ENCODE results near the gene KHK.
"Not testable (repeated sequence)": the region's sequence is repeated elsewhere in the genome, so short reads cannot be mapped to it uniquely, and the experiment has no call there.

The KHK gene

GRCh38 chr2:27060323-27060722, 26.2 kb upstream of the KHK start:
- DNase-seq (ENCODE audit: low read depth) = no peak

- no peak for DNase-seq (ENCODE audit: low read depth)
These were observed 21.4 kb upstream of the KHK start for GRCh38 chr2:27065128-27065527.

- DNase-seq (ENCODE audit: low read depth) = no peak
These were observed 19.2 kb upstream of the KHK start for GRCh38 chr2:27067385-27067784.

GRCh38 chr2:27069436-27069835, 17.1 kb upstream of the KHK start:
- DNase-seq (ENCODE audit: low read depth) = no peak

- no peak for DNase-seq (ENCODE audit: low read depth)
These were observed 16.5 kb upstream of the KHK start for GRCh38 chr2:27069961-27070618.

DNA sequence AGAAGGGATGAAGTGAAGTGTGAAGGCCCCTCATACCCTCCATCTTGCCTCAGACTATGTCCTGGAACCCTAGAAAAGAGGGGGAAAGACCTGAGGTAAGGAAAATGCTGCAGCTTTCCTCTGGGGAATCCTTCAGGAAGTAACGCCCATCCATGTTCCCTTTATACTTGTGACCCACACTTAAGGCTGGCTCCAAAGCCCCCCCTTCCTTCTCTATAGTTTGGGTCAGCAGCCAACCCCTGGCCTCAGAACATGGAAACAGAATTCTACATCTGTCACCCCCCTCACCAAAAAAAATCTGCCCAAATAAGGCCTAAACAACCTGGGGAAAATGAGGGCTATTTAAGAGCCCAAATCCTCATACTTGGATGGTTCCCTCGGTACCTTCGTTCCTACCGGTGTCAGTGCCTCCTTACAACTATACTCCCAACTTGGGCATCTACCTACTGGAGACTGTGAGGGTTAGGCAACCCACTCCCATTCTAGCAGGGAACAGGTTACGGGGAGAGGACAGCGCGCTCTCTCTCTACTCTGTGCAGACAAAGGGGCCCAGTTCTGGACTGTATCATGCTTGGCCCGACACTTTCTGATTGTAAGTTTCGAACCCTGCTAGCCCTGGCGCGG, 15.8 kb upstream of the KHK start:
- DNase-seq (ENCODE audit: low read depth) = no peak

- peak; percentile 81 for DNase-seq (ENCODE audit: low read depth)
These were observed 15.1 kb upstream of the KHK start, which contains the start of gene OST4 for GRCh38 chr2:27071277-27071989. OST4 (minus strand) TSS chr2:27071654.

GRCh38 chr2:27071990-27072830, 14.4 kb upstream of the KHK start:
- DNase-seq (ENCODE audit: low read depth) = no peak

GRCh38 chr2:27072920-27073319, 13.7 kb upstream of the KHK start:
- no peak for DNase-seq (ENCODE audit: low read depth)

GRCh38 chr2:27073782-27074181, 12.8 kb upstream of the KHK start:
- DNase-seq (ENCODE audit: low read depth) = no peak

DNA sequence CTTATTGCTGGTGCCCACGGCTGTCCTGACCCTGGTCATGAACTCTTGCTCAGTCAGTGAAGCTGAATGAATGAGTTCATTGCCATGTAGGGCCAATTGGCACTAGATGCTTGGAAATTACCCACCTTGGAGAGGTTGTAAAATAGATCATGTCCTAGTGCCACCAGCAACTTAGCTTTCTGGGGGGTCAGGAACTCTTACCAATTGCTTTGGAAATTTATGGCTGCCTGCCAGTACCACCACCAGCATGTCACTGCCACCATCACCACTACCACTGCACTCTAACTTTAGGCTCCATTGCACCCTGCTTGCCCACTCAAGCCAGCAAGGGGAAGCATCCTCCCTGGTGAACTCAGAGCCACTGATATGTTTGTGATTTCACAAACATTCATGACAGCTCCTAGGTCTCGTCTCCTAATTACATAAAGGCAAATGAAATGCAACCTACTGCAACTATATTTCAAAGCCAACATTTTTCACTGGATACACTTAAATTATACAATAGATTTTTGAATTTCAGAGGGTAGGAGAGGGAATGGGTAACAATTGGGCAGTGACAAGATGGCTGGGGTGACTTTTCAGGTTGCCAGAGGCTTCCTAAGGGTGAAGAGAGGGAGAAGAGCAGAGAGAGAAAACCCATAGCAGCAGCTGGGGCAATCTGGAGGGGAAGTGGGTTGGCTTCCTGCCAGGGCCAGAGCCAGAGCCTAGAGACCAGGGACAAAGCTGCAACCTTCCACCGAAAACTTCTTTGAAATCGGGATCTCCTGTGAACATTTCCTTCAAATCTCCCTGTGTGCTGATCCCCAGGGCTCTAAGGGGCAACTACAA, 11.6 kb upstream of the KHK start:
- peak; percentile 50 for DNase-seq (ENCODE audit: low read depth)

GRCh38 chr2:27075566-27075871, 11.1 kb upstream of the KHK start:
- not testable (repeated sequence) for DNase-seq (ENCODE audit: low read depth)

DNA sequence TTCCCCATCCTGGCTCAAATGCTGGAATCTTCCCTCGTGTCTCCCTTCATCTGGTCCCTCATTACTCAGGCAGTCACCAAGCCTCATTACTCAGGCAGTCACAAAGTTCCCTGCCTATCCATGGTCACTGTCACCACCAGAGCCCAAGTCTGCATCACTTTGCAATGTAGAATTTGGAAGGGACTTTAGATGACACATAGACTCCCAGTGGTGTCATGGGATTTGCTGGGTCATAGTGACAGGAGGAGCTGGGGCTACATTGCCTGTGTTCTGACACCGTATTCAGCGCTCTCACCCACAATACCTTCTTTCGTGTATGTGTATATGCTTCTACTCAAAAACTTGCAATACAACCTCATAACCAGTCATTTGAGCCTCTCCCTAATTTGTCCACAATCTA, 10.2 kb upstream of the KHK start:
- no peak for DNase-seq (ENCODE audit: low read depth)

GRCh38 chr2:27077231-27077630, 9.3 kb upstream of the KHK start:
- no peak for DNase-seq (ENCODE audit: low read depth)

DNA sequence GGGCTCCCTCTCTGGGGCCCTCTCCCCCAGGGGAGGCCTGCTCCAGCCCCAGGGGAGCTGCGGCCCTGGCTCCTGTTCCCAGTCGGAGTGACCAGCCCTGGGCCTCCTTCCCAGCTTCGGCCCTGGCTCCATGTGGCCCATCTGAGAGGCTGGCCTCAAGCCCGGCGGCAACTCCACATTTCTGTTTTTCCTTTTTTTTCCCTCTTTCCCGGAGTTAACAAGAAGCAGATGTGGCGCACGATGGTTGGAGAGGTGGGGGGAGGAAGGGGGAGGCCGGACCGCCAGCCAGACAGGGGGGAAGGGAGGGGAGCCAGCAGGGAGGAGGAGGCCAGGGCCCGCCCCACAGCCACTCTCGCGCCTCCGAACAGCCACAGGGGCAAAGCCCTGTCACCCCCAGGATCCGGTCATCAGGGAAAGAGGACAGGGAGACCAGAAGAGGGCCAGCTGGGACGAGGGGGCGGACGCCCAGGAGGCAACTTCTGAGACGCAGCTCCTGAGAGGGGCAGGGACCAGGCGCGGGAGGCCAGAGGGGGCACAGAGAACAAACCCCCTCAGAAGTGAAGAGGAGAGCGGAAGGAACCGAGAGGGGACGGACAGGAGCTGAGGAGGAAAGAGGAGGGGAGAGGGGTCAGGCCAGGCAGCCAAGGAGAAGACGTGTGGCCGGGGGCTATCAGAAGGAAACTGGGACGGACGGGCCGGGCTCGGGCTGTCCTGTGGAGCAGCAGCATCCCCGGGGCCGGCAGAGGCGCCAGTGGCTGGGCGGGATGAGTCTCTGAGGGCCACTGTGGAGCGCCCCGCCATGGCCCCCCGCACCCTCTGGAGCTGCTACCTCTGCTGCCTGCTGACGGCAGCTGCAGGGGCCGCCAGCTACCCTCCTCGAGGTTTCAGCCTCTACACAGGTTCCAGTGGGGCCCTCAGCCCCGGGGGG, 8.0 kb upstream of the KHK start, which contains the start of gene EMILIN1:
TSS of gene EMILIN1 (plus strand) at position 349 of the 928 bp plus-strand sequence. CDS start at position 800, 451 bp downstream.
- no peak for DNase-seq (ENCODE audit: low read depth)

GRCh38 chr2:27079233-27080139, 7.1 kb upstream of the KHK start:
- DNase-seq (ENCODE audit: low read depth) = no peak

GRCh38 chr2:27080140-27080469, 6.5 kb upstream of the KHK start:
- DNase-seq (ENCODE audit: low read depth) = no peak

DNA sequence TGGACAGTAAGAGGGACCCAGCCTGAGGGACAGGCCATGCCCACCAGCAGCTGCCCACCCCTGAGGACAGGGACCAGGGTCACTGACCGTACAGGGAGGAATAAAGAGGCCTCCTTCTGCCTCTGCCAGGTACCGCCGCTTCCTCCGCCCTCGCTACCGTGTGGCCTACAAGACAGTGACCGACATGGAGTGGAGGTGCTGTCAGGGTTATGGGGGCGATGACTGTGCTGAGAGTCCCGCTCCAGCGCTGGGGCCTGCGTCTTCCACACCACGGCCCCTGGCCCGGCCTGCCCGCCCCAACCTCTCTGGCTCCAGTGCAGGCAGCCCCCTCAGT, 6.0 kb upstream of the KHK start:
- DNase-seq (ENCODE audit: low read depth) = no peak

- no peak for DNase-seq (ENCODE audit: low read depth)
These were observed 4.4 kb upstream of the KHK start for GRCh38 chr2:27081984-27082772.

All from activated T-cell treated with anti-CD3 and anti-CD28 coated beads for 1 hour (primary cell).